ENCODE data around the gene LRP3. TPM values are rescaled to one million over a fixed set of nuclear protein-coding genes. Genes with fewer than 3 reads are reported as not detected.

The LRP3 gene
- total and polyA plus RNA-seq, 11 donors: 8.2 to 31.7 (median 18.0) TPM

DNA sequence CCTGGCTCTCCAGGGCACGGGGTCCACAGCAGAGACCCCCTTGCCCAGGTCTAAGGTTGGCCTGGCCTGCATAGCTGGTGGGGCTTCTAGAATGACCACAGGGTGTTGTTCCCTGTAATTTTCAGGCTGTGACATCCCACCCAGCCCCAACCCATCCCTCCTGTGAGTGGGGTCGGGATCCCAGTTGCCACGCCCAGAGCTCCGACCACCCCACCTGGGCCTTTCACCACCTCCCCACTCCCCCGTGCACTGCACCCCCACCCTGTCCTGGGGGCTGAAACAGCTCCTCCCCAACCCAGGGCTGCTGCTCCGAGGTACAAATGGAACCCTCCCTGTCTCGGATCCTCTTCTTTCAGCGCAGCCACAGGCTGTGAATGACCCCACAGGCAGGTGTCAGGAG, 40.0 kb downstream of the LRP3 start:
- intact Hi-C loops (cut with DNase I): loop anchor here in 7 of 10 donors (2.0 to 10.0 kb wide), 4 partner anchors 92 to 541 kb away; no protein-coding TSS in a partner anchor
- no peaks in the 10 kb centered on the region for H3K36me3 ChIP-seq
- H3K27me3 ChIP-seq: peaks cover 0 to 42% (median 8%) of the 10 kb centered on the region in 9 donors
- no peak for ATAC-seq
- peaks cover 0 to 7% (median 2%) of the 10 kb centered on the region in 12 donors for H3K9me3 ChIP-seq
- peak in 1 of 5 donors; percentile 54 for DNase-seq
- H3K4me3 ChIP-seq: no peak overlapping the region
- no peak overlapping the region for H3K27ac ChIP-seq
- TF ChIP-seq POLR2A (IDR thresholded peaks at IDR 0.05): no peak
- TF ChIP-seq, protein P1, sequence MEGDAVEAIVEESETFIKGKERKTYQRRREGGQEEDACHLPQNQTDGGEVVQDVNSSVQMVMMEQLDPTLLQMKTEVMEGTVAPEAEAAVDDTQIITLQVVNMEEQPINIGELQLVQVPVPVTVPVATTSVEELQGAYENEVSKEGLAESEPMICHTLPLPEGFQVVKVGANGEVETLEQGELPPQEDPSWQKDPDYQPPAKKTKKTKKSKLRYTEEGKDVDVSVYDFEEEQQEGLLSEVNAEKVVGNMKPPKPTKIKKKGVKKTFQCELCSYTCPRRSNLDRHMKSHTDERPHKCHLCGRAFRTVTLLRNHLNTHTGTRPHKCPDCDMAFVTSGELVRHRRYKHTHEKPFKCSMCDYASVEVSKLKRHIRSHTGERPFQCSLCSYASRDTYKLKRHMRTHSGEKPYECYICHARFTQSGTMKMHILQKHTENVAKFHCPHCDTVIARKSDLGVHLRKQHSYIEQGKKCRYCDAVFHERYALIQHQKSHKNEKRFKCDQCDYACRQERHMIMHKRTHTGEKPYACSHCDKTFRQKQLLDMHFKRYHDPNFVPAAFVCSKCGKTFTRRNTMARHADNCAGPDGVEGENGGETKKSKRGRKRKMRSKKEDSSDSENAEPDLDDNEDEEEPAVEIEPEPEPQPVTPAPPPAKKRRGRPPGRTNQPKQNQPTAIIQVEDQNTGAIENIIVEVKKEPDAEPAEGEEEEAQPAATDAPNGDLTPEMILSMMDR (IDR thresholded peaks at IDR 0.05): no peak
- 67 to 87% (median 73%) methylated on average over 3 to 8 of the region's 8 CpGs for WGBS, 4 donors
- H3K4me1 ChIP-seq: peaks cover 0 to 3% (median 0%) of the 10 kb centered on the region in 12 donors

DNA sequence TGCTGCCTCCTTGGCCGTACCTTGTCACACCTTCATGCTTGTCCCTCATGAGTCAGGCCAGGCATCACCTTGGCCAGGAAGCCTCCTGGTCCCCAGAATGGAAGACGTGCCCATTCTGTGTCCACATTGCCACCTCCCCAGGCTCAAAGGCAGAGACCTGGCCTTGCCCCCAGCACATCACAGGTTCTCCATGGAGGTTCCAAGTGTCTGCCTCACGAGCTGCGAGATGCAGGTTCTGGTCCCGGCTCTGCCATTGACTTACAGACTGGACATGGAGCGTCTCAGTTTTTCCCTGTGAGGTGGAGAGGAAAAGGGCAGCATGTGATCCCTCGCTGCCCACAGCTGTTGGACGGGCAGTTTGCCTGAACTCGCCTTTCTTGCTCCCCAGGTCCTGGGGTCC, 40.6 kb downstream of the LRP3 start:
- H3K36me3 ChIP-seq: no peaks in the 10 kb centered on the region
- WGBS, 4 donors: 57 to 65% (median 60%) methylated on average over 9 of the region's 9 CpGs
- H3K9me3 ChIP-seq: peaks cover 0 to under 1% (median 0%) of the 10 kb centered on the region in 12 donors
- intact Hi-C loops (cut with DNase I): loop anchor here in 9 of 10 donors (1.0 to 10.0 kb wide), 7 partner anchors 68 to 540 kb away; partner anchors contain the start of gene CEBPA (in 1 of the 9)
- DNase-seq (peak in 1 of 5 donors; percentile 33), ATAC-seq (no peak)
- no peak for TF ChIP-seq POLR2A (IDR thresholded peaks at IDR 0.05)
- TF ChIP-seq, protein P1 (IDR thresholded peaks at IDR 0.05): no peak
- peaks cover 0 to 36% (median 6%) of the 10 kb centered on the region in 9 donors for H3K27me3 ChIP-seq
- no peak overlapping the region for H3K4me3 ChIP-seq
- H3K27ac ChIP-seq: no peak overlapping the region
- H3K4me1 ChIP-seq: peaks cover 0 to 3% (median 0%) of the 10 kb centered on the region in 12 donors

DNA sequence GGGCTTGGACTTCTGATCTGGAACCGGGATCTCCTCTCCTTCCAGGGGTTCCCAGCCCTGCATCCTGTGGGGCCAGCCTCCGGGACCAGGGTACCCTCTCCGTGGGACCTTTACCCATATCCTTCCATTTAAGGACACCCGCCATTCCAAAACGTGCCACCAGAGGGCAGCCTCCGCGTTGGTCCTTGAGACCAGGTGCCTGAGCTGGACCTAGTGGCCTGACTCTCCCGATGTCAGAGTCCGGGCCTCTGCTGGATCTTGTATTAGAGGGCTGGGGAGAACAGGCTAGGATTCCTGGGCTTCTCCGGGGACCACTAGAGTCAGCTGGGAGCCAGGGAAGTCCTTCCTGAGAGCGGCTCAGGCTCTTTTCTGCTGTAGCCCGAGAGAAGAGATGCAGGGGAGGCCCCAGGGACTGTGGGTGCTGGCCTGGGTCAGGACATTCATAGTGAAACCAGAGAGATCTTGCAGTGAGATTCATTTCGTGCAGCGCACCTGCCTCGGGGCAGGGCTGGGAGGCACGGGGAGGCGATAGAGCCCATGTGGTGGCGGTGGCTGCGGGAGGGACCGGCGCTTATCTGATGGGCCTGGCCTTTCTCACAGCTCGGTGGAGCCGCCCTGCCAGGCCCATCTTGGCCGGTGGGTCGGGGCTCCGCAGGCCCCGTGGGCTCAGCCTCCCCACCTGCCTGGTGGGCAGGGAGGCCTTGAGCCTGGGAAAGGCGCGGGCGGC, 41.3 kb downstream of the LRP3 start:
- H3K4me1 ChIP-seq: peaks cover 0 to 3% (median 0%) of the 10 kb centered on the region in 12 donors
- DNase-seq (peak; percentile 61 to 91 (median 77)), ATAC-seq (peak in 3 of 4 donors; percentile 67 to 82 (median 71))
- intact Hi-C loops (cut with DNase I): loop anchor here in 9 of 10 donors (1.0 to 10.0 kb wide), 6 partner anchors 67 to 539 kb away; partner anchors contain the start of gene CEBPA (in 1 of the 9)
- no peaks in the 10 kb centered on the region for H3K36me3 ChIP-seq
- TF ChIP-seq POLR2A (IDR thresholded peaks at IDR 0.05): no peak
- TF ChIP-seq, protein P1 (IDR thresholded peaks at IDR 0.05): peak; percentile 82 to 94 (median 90)
- WGBS, 4 donors: 52 to 61% (median 53%) methylated on average over 27 to 30 of the region's 30 CpGs
- H3K27me3 ChIP-seq: peaks cover 0 to 33% (median 6%) of the 10 kb centered on the region in 9 donors
- H3K27ac ChIP-seq: no peak overlapping the region
- no peak overlapping the region for H3K4me3 ChIP-seq
- no peaks in the 10 kb centered on the region for H3K9me3 ChIP-seq

DNA sequence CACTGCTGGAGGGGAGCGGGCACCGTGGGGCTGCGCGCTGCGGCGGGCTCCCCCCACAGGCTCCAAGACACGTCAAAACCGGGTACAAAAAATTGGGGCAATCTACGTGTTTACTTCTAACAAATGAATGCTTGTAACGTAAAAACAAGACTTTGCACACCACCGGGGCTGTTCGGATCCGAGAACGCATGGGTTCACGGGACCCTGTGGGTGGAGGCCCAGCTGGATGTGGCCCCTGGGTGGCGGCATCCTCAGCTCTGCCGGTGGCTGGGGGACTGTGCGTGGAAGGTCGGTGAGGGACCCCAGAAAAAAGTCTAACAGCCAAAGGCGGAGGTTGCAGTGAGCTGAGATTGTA, 41.8 kb downstream of the LRP3 start:
- no peak overlapping the region for H3K27ac ChIP-seq
- no peaks in the 10 kb centered on the region for H3K9me3 ChIP-seq
- peaks cover 0 to 33% (median 6%) of the 10 kb centered on the region in 9 donors for H3K27me3 ChIP-seq
- no peak overlapping the region for H3K4me3 ChIP-seq
- no peaks in the 10 kb centered on the region for H3K36me3 ChIP-seq
- DNase-seq (peak in 2 of 5 donors; percentile 21 to 46), ATAC-seq (no peak)
- WGBS, 4 donors: 89 to 93% (median 91%) methylated on average over 20 of the region's 20 CpGs
- peaks cover 0 to 3% (median 0%) of the 10 kb centered on the region in 12 donors for H3K4me1 ChIP-seq
- intact Hi-C loops (cut with DNase I): loop anchor here in 9 of 10 donors (1.0 to 10.0 kb wide), 6 partner anchors 66 to 539 kb away; partner anchors contain the start of gene CEBPA (in 1 of the 9)
- no peak for TF ChIP-seq POLR2A (IDR thresholded peaks at IDR 0.05)
- TF ChIP-seq, protein P1 (IDR thresholded peaks at IDR 0.05): no peak

All from heart left ventricle (tissue), 16 donors.